GDM1 (cell line): Measurements from ENCODE around the gene CSN1S1.

Experiments used
- DNase-seq: peaks from one replicate; lab custom pipeline; 2025; lab: John Stamatoyannopoulos, UW

CSN1S1 gene

GRCh38 chr4:69994782-69995181, 63.9 kb downstream of the CSN1S1 start:
- no peak for DNase-seq

GRCh38 chr4:69995526-69996016, 64.7 kb downstream of the CSN1S1 start, which contains the start of gene STATH:
STATH (plus strand) TSS chr4:69995966; CDS start chr4:69998438, 2,472 bp downstream.
- no peak for DNase-seq
